ENCODE data around the gene PRKCE. TPM values are rescaled to one million over a fixed set of nuclear protein-coding genes. Genes with fewer than 3 reads are reported as not detected.

PRKCE gene
- total RNA-seq, 1 experiment from 2014 or later = 14.0 TPM

- intact Hi-C loops (cut with micrococcal nuclease; ENCODE audit: unreplicated experiment) = no loop called here
- Histone ChIP-seq H3K4me3 (ENCODE audit: low read depth in 2 of 2, low read length in 2 of 2) (no peak overlapping the region), H3K9me3 (ENCODE audit: control insufficient read depth, insufficient read depth, low read depth, low read length) (no peaks in the 10 kb centered on the region), H3K4me1 (ENCODE audit: control insufficient read depth, insufficient read depth, low read length) (no peaks in the 10 kb centered on the region), H3K27me3 (ENCODE audit: control insufficient read depth, insufficient read depth, low read length) (no peaks in the 10 kb centered on the region), H3K36me3 (ENCODE audit: control insufficient read depth, insufficient read depth, low read length) (no peaks in the 10 kb centered on the region), H3K27ac (ENCODE audit: low read length) (no peak overlapping the region)
- BruUV-seq (replicated peaks) = no TSS peak
- ChIA-PET POLR2A (no interaction called here), CTCF (no interaction called here)
- DNase-seq (ENCODE audit: low read depth, low spot score) (no peak), ATAC-seq (no peak)
- TF ChIP-seq, protein P1, sequence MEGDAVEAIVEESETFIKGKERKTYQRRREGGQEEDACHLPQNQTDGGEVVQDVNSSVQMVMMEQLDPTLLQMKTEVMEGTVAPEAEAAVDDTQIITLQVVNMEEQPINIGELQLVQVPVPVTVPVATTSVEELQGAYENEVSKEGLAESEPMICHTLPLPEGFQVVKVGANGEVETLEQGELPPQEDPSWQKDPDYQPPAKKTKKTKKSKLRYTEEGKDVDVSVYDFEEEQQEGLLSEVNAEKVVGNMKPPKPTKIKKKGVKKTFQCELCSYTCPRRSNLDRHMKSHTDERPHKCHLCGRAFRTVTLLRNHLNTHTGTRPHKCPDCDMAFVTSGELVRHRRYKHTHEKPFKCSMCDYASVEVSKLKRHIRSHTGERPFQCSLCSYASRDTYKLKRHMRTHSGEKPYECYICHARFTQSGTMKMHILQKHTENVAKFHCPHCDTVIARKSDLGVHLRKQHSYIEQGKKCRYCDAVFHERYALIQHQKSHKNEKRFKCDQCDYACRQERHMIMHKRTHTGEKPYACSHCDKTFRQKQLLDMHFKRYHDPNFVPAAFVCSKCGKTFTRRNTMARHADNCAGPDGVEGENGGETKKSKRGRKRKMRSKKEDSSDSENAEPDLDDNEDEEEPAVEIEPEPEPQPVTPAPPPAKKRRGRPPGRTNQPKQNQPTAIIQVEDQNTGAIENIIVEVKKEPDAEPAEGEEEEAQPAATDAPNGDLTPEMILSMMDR (IDR thresholded peaks at IDR 0.05) = no peak
- in situ Hi-C loops (cut with HindIII; ENCODE audit: low pct_unique_long_range_greater_than_20kb, low sequenced_read_pairs) = no loop called here
Measured at GRCh38 chr2:45754131-45755010, 102.9 kb downstream of the PRKCE start.

GRCh38 chr2:45755585-45756335, 104.3 kb downstream of the PRKCE start:
- Histone ChIP-seq H3K9me3 (ENCODE audit: control insufficient read depth, insufficient read depth, low read depth, low read length) (no peaks in the 10 kb centered on the region), H3K4me1 (ENCODE audit: control insufficient read depth, insufficient read depth, low read length) (no peaks in the 10 kb centered on the region), H3K4me3 (ENCODE audit: low read depth in 2 of 2, low read length in 2 of 2) (no peak overlapping the region), H3K27me3 (ENCODE audit: control insufficient read depth, insufficient read depth, low read length) (no peaks in the 10 kb centered on the region), H3K27ac (ENCODE audit: low read length) (no peak overlapping the region), H3K36me3 (ENCODE audit: control insufficient read depth, insufficient read depth, low read length) (no peaks in the 10 kb centered on the region)
- CTCF ChIA-PET = no interaction called here
- TF ChIP-seq SIN3A (IDR thresholded peaks at IDR 0.05; ENCODE audit: borderline replicate concordance, insufficient read depth, low read depth, low read length) = no peak
- TF ChIP-seq TCF7L2 (IDR thresholded peaks at IDR 0.05; ENCODE audit: low read depth, low read length) = no peak
- TF ChIP-seq, protein P1 (IDR thresholded peaks at IDR 0.05) = no peak
- no peak for TF ChIP-seq POLR2AphosphoS5 (IDR thresholded peaks at IDR 0.05; ENCODE audit: low read depth, low read length)
- no peak for TF ChIP-seq REST (IDR thresholded peaks at IDR 0.05; ENCODE audit: insufficient read depth in 1 of 2, low read depth in 2 of 2, low read length in 1 of 2)
- intact Hi-C loops (cut with micrococcal nuclease; ENCODE audit: unreplicated experiment) = no loop called here
- no peak for ATAC-seq
- in situ Hi-C loops (cut with HindIII; ENCODE audit: low pct_unique_long_range_greater_than_20kb, low sequenced_read_pairs) = no loop called here
- BruUV-seq (replicated peaks) = no TSS peak
- POLR2A ChIA-PET = no interaction called here
- no peak for DNase-seq (ENCODE audit: low read depth, low spot score)
